HEK293 (cell line): ENCODE data around the gene SYNE2.

Source experiments
- CTCF ChIA-PET: fragments of 350-600 bp; formaldehyde crosslinking; extraction: SDS; loops from one replicate; lab custom pipeline; 2021; ENCODE audit warnings: antibody characterized with exemption; lab: Yijun Ruan, JAX
- POLR2A ChIA-PET: fragments of 300-600 bp; formaldehyde crosslinking; extraction: SDS; loops from one replicate; lab custom pipeline; 2020; ENCODE audit warnings: antibody characterized with exemption, inconsistent platforms; lab: Yijun Ruan, JAX
- H3K27ac ChIP-seq: fragments of 200-500 bp; sonication (Bioruptor generic); 2 replicates; pipeline ENCODE4 v1.5.1; 2014; ENCODE audit warnings: low read depth, low read length, control low read depth, inconsistent platforms; ENCODE audit errors: extremely low read depth
- H3K36me3 ChIP-seq, 2 experiments: fragments of 200-500 bp in 1 of 2; sonication (Bioruptor generic) in 1 of 2; 1 replicate in 1 of 2; 2 replicates in 1 of 2; pipeline ENCODE4 v1.5.1; 2014 to 2017; ENCODE audit warnings: inconsistent platforms in 2 of 2, low read length in 2 of 2; ENCODE audit not compliant: control insufficient read depth in 2 of 2, insufficient read depth in 1 of 2
- H3K4me1 ChIP-seq: fragments of 200-500 bp; sonication (Bioruptor generic); 2 replicates; pipeline ENCODE4 v1.5.1; 2014; ENCODE audit warnings: mild to moderate bottlenecking, low read length, inconsistent platforms; ENCODE audit not compliant: control insufficient read depth, insufficient read depth
- H3K4me3 ChIP-seq: 2 replicates; pipeline ENCODE4 v1.5.1; 2011; ENCODE audit warnings: low read depth, mild to moderate bottlenecking, control low read depth, low read length, moderate library complexity
- H3K9me3 ChIP-seq: fragments of 200-500 bp; sonication (Bioruptor generic); 2 replicates; pipeline ENCODE4 v1.5.1; 2014; ENCODE audit warnings: low read depth, low read length, inconsistent platforms; ENCODE audit not compliant: control insufficient read depth, insufficient read depth
- GLIS2 ChIP-seq: fragments of 450-650 bp; formaldehyde crosslinking; IDR thresholded peaks from 2 replicates; pipeline ENCODE4 v1.5.1; 2016; ENCODE audit warnings: missing biosample characterization, missing genetic modification characterization
- KLF1 ChIP-seq: fragments of 450-650 bp; formaldehyde crosslinking; IDR thresholded peaks from 2 replicates; pipeline ENCODE4 v1.5.1; 2016; ENCODE audit warnings: missing biosample characterization, missing genetic modification characterization
- KLF7 ChIP-seq: fragments of 450-650 bp; formaldehyde crosslinking; IDR thresholded peaks from 2 replicates; pipeline ENCODE4 v1.5.1; 2016; ENCODE audit warnings: missing biosample characterization, missing genetic modification characterization, borderline replicate concordance
- MZF1 ChIP-seq: fragments of 450-650 bp; formaldehyde crosslinking; IDR thresholded peaks from 2 replicates; pipeline ENCODE4 v1.5.1; 2017; ENCODE audit warnings: missing biosample characterization, missing genetic modification characterization, borderline replicate concordance
- PRDM1 ChIP-seq: fragments of 450-650 bp; formaldehyde crosslinking; IDR thresholded peaks from 2 replicates; pipeline ENCODE4; 2016; ENCODE audit warnings: missing biosample characterization, missing genetic modification characterization
- REPIN1 ChIP-seq: fragments of 450-650 bp; formaldehyde crosslinking; IDR thresholded peaks from 2 replicates; pipeline ENCODE4 v1.5.1; 2017; ENCODE audit warnings: missing biosample characterization, missing genetic modification characterization, low read depth
- SP2 ChIP-seq: fragments of 450-650 bp; formaldehyde crosslinking; IDR thresholded peaks from 2 replicates; pipeline ENCODE4 v1.5.1; 2016; ENCODE audit warnings: missing biosample characterization, missing genetic modification characterization
- ZEB2 ChIP-seq: fragments of 450-650 bp; formaldehyde crosslinking; IDR thresholded peaks from 2 replicates; pipeline ENCODE4 v1.5.1; 2016; ENCODE audit warnings: missing biosample characterization, missing genetic modification characterization
- ZNF2 ChIP-seq: fragments of 450-650 bp; formaldehyde crosslinking; IDR thresholded peaks from 2 replicates; pipeline ENCODE4 v1.5.1; 2016; ENCODE audit warnings: missing biosample characterization, missing genetic modification characterization
- ZNF324 ChIP-seq: fragments of 450-650 bp; formaldehyde crosslinking; IDR thresholded peaks from 2 replicates; pipeline ENCODE4 v1.5.1; 2016; ENCODE audit warnings: missing biosample characterization, missing genetic modification characterization
- ZNF548 ChIP-seq: fragments of 450-650 bp; formaldehyde crosslinking; IDR thresholded peaks from 2 replicates; pipeline ENCODE4 v1.5.1; 2016; ENCODE audit warnings: missing biosample characterization, missing genetic modification characterization
- ZNF561 ChIP-seq: fragments of 450-650 bp; IDR thresholded peaks from 2 replicates; pipeline ENCODE4 v1.5.1; 2018; ENCODE audit warnings: missing biosample characterization, missing genetic modification characterization, borderline replicate concordance
- ZNF585B ChIP-seq: fragments of 450-650 bp; formaldehyde crosslinking; IDR thresholded peaks from 2 replicates; pipeline ENCODE4 v1.5.1; 2016; ENCODE audit warnings: missing biosample characterization, missing genetic modification characterization
- ZNF621 ChIP-seq: fragments of 450-650 bp; formaldehyde crosslinking; IDR thresholded peaks from 2 replicates; pipeline ENCODE4 v1.5.1; 2017; ENCODE audit warnings: missing biosample characterization, missing genetic modification characterization
- ZNF707 ChIP-seq: fragments of 450-650 bp; formaldehyde crosslinking; IDR thresholded peaks from 2 replicates; pipeline ENCODE4 v1.5.1; 2016; ENCODE audit warnings: missing biosample characterization, missing genetic modification characterization
- ZNF776 ChIP-seq: fragments of 450-650 bp; formaldehyde crosslinking; IDR thresholded peaks from 2 replicates; pipeline ENCODE4 v1.5.0; 2017; ENCODE audit warnings: missing biosample characterization, missing genetic modification characterization, borderline replicate concordance
- ZNF777 ChIP-seq: fragments of 450-650 bp; formaldehyde crosslinking; IDR thresholded peaks from 2 replicates; pipeline ENCODE4 v1.5.1; 2017; ENCODE audit warnings: missing biosample characterization, missing genetic modification characterization, borderline replicate concordance
- TF ChIP-seq, protein P1 (sequence below): fragments of 450-650 bp; formaldehyde crosslinking; IDR thresholded peaks from 2 replicates; pipeline ENCODE4 v1.5.1; 2016; ENCODE audit warnings: missing biosample characterization, missing genetic modification characterization
- TF ChIP-seq, protein P2 (sequence below): fragments of 450-650 bp; formaldehyde crosslinking; IDR thresholded peaks from 2 replicates; pipeline ENCODE4 v1.5.1; 2016; ENCODE audit warnings: missing biosample characterization, missing genetic modification characterization
- TF ChIP-seq, protein P3 (sequence below): fragments of 450-650 bp; formaldehyde crosslinking; IDR thresholded peaks from 2 replicates; pipeline ENCODE4 v1.5.1; 2016; ENCODE audit warnings: missing biosample characterization, missing genetic modification characterization
- TF ChIP-seq, protein P4 (sequence below): fragments of 450-650 bp; formaldehyde crosslinking; IDR thresholded peaks from 2 replicates; pipeline ENCODE4 v1.5.1; 2016; ENCODE audit warnings: missing biosample characterization, missing genetic modification characterization, borderline replicate concordance
- TF ChIP-seq, protein P5 (sequence below): fragments of 450-650 bp; formaldehyde crosslinking; IDR thresholded peaks from 2 replicates; pipeline ENCODE4 v1.5.1; 2016; ENCODE audit warnings: missing biosample characterization, missing genetic modification characterization

Gene SYNE2

DNA sequence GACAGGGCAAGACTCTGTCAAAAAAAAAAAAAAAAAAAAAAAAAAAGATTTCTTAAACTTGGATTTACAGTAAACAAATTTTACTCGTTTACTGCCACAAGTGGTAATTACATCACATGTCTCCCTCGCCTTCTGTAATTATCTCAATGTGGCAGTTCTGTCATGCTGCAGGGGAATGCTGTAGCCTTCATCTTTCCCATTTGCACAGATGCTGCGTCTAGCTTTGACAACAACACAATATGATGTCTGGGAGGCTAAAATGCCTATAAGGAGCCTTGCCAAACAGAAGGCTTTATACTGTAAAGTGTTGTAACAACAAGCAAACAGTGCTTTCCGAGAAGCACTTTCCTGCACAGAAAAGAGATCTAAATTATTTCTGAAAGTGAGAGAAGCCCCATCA, 392.7 kb downstream of the SYNE2 start:
- H3K36me3 ChIP-seq = no peaks in the 10 kb centered on the region
- no peak overlapping the region for H3K4me3 ChIP-seq
- ChIA-PET POLR2A (no interaction called here), CTCF (no interaction called here)
- H3K9me3 ChIP-seq = no peaks in the 10 kb centered on the region
- 0 out of 2 replicates have a peak, but pooled peaks cover 4% of the 10 kb centered on the region for H3K4me1 ChIP-seq
- TF ChIP-seq, protein P1, sequence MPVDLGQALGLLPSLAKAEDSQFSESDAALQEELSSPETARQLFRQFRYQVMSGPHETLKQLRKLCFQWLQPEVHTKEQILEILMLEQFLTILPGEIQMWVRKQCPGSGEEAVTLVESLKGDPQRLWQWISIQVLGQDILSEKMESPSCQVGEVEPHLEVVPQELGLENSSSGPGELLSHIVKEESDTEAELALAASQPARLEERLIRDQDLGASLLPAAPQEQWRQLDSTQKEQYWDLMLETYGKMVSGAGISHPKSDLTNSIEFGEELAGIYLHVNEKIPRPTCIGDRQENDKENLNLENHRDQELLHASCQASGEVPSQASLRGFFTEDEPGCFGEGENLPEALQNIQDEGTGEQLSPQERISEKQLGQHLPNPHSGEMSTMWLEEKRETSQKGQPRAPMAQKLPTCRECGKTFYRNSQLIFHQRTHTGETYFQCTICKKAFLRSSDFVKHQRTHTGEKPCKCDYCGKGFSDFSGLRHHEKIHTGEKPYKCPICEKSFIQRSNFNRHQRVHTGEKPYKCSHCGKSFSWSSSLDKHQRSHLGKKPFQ (tag by site-specific recombination) = no peak
- TF ChIP-seq SP2 (tag by site-specific recombination) = no peak
- no peak for TF ChIP-seq ZNF621 (tag by site-specific recombination)
- TF ChIP-seq ZNF2 (tag by site-specific recombination) = no peak
- TF ChIP-seq ZNF585B (tag by site-specific recombination) = no peak
- TF ChIP-seq, protein P2, sequence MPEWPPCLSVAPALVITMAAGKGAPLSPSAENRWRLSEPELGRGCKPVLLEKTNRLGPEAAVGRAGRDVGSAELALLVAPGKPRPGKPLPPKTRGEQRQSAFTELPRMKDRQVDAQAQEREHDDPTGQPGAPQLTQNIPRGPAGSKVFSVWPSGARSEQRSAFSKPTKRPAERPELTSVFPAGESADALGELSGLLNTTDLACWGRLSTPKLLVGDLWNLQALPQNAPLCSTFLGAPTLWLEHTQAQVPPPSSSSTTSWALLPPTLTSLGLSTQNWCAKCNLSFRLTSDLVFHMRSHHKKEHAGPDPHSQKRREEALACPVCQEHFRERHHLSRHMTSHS = no peak
- no peak for TF ChIP-seq ZNF776 (tag by site-specific recombination)
- no peak for TF ChIP-seq ZNF548
- no peak for TF ChIP-seq ZNF707 (tag by site-specific recombination)
- TF ChIP-seq KLF7 (tag by site-specific recombination) = no peak
- no peak overlapping the region for H3K27ac ChIP-seq

DNA sequence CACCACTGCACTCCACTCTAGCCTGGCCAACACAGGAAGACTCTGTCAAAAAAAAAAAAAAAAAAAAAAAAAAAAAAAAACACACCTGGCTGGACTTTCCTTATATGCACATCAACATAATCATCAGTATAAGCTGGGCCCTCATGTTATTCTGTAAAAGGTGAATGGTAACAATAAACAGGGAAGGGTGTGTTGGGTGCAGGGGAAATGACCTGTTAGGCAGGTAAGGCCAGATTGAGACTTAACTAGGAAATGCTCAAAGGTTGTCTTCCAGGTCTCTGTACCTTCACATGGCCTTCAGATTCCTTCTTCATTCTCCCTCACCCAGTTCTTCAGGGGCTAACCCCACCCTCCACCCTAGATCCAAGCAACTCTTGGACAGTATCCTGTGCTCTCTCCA, 393.9 kb downstream of the SYNE2 start:
- ChIA-PET POLR2A (interaction anchor here (0.6 kb wide), 1 partner anchor 20 kb away, joined by 6 read pairs; no protein-coding TSS in a partner anchor), CTCF (interaction anchor here (0.7 kb wide), 1 partner anchor 57 kb away, joined by 4 read pairs; no protein-coding TSS in a partner anchor)
- TF ChIP-seq REPIN1 (no peak), PRDM1 (no peak), ZEB2 (tag by site-specific recombination) (no peak), ZNF777 (tag by site-specific recombination) (no peak), ZNF561 (tag by site-specific recombination) (no peak), GLIS2 (tag by site-specific recombination) (no peak), KLF1 (no peak), ZNF324 (tag by site-specific recombination) (no peak), ZNF2 (tag by site-specific recombination) (no peak), MZF1 (no peak), ZNF621 (tag by site-specific recombination) (no peak)
- TF ChIP-seq, protein P3, sequence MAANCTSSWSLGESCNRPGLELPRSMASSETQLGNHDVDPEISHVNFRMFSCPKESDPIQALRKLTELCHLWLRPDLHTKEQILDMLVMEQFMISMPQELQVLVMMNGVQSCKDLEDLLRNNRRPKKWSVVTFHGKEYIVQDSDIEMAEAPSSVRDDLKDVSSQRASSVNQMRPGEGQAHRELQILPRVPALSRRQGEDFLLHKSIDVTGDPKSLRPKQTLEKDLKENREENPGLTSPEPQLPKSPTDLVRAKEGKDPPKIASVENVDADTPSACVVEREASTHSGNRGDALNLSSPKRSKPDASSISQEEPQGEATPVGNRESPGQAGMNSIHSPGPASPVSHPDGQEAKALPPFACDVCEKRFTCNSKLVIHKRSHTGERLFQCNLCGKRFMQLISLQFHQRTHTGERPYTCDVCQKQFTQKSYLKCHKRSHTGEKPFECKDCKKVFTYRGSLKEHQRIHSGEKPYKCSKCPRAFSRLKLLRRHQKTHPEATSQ (tag by site-specific recombination) = no peak
- TF ChIP-seq, protein P4, sequence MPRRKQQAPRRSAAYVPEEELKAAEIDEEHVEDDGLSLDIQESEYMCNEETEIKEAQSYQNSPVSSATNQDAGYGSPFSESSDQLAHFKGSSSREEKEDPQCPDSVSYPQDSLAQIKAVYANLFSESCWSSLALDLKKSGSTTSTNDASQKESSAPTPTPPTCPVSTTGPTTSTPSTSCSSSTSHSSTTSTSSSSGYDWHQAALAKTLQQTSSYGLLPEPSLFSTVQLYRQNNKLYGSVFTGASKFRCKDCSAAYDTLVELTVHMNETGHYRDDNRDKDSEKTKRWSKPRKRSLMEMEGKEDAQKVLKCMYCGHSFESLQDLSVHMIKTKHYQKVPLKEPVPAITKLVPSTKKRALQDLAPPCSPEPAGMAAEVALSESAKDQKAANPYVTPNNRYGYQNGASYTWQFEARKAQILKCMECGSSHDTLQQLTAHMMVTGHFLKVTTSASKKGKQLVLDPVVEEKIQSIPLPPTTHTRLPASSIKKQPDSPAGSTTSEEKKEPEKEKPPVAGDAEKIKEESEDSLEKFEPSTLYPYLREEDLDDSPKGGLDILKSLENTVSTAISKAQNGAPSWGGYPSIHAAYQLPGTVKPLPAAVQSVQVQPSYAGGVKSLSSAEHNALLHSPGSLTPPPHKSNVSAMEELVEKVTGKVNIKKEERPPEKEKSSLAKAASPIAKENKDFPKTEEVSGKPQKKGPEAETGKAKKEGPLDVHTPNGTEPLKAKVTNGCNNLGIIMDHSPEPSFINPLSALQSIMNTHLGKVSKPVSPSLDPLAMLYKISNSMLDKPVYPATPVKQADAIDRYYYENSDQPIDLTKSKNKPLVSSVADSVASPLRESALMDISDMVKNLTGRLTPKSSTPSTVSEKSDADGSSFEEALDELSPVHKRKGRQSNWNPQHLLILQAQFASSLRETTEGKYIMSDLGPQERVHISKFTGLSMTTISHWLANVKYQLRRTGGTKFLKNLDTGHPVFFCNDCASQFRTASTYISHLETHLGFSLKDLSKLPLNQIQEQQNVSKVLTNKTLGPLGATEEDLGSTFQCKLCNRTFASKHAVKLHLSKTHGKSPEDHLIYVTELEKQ (tag by site-specific recombination) = no peak
- TF ChIP-seq, protein P5, sequence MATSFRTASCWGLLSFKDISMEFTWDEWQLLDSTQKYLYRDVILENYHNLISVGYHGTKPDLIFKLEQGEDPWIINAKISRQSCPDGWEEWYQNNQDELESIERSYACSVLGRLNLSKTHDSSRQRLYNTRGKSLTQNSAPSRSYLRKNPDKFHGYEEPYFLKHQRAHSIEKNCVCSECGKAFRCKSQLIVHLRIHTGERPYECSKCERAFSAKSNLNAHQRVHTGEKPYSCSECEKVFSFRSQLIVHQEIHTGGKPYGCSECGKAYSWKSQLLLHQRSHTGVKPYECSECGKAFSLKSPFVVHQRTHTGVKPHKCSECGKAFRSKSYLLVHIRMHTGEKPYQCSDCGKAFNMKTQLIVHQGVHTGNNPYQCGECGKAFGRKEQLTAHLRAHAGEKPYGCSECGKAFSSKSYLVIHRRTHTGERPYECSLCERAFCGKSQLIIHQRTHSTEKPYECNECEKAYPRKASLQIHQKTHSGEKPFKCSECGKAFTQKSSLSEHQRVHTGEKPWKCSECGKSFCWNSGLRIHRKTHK (tag by site-specific recombination) = no peak
- TF ChIP-seq, protein P2 = no peak
- Histone ChIP-seq H3K4me3 (no peak overlapping the region), H3K27ac (no peak overlapping the region), H3K9me3 (no peaks in the 10 kb centered on the region), H3K4me1 (0 out of 2 replicates have a peak, but pooled peaks cover 4% of the 10 kb centered on the region), H3K36me3 (no peaks in the 10 kb centered on the region)
